ENCODE data around the gene ZNF33B. TPM values are rescaled to one million over a fixed set of nuclear protein-coding genes. Genes with fewer than 3 reads are reported as not detected.

ZNF33B gene
- polyA plus RNA-seq = 27.2 and 31.3 TPM in 2 replicates

DNA sequence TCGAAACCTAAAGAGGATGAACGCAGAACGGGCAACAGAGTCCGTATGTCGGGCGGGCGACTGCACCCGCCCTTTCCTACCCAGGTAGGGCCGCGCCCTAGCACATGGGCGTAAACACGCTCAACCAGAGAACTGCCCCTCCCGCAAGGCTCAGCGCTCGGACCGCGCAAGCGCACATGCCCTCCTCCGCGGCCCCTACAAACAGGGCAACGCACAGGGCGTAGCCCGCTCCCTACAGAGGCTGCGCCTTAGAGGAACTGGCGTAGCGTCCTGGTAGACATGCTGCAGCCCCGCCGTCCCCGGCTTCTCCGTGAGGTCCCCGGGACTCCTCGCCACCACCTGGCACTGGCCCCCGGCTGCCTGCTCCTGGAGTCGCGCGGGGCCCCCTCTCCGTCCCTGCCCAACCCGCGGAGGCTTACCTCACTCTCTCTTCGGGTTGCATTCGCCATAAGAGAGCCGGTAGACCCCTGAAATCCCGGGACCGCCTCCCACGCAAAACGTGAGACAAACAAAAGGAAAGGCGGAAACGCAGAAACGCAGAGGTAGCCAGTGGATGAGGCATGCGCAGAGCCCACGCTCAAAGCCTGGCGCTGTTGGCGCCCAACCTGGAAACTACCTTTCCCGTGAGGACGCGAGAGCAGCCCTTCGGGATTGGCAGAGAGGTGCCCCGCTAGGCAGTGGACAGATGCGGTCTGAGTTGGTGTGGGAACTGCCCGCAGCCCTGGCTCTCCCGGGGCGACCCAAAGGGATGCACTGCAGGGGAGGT lies at the start of gene ZNF33B:
TSS of gene ZNF33B (minus strand) at position 516 of the 766 bp plus-strand sequence. CDS start 1,642 bp downstream, outside the sequence.

Other genes starting within 250 kb of the ZNF33B start
- gene BMS1, start 144.2 kb upstream of the ZNF33B start, polyA plus RNA-seq = 2.7 and 8.5 TPM in 2 replicates

Data from Purkinje cell (primary cell).